B cell (primary cell): ENCODE measurements around the gene DEDD2.
A peak's percentile ranks its signal among the peaks of the same experiment; 100 is the strongest.

Source experiments
- EZH2 ChIP-seq: IDR thresholded peaks from 2 replicates; pipeline ENCODE4 v1.6.1; 2012; ENCODE audit warnings: borderline replicate concordance, low read depth, mild to moderate bottlenecking, moderate library complexity, low read length; ENCODE audit not compliant: insufficient read depth, poor library complexity, severe bottlenecking
- TF ChIP-seq, protein P1 (sequence below): fragments of 200-600 bp; IDR thresholded peaks from one replicate; pipeline ENCODE4 v1.8.0; 2022; ENCODE audit warnings: antibody characterized with exemption, mild to moderate bottlenecking

GRCh38 chr19:42176990-42177685 lies 40.3 kb downstream of the DEDD2 start:
- TF ChIP-seq, protein P1, sequence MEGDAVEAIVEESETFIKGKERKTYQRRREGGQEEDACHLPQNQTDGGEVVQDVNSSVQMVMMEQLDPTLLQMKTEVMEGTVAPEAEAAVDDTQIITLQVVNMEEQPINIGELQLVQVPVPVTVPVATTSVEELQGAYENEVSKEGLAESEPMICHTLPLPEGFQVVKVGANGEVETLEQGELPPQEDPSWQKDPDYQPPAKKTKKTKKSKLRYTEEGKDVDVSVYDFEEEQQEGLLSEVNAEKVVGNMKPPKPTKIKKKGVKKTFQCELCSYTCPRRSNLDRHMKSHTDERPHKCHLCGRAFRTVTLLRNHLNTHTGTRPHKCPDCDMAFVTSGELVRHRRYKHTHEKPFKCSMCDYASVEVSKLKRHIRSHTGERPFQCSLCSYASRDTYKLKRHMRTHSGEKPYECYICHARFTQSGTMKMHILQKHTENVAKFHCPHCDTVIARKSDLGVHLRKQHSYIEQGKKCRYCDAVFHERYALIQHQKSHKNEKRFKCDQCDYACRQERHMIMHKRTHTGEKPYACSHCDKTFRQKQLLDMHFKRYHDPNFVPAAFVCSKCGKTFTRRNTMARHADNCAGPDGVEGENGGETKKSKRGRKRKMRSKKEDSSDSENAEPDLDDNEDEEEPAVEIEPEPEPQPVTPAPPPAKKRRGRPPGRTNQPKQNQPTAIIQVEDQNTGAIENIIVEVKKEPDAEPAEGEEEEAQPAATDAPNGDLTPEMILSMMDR = peak; percentile 48
- TF ChIP-seq EZH2 = no peak
